HPDE6-E6E7 (cell line): ENCODE measurements around the gene RBMX2.

Experiments
- DNase-seq: peaks from one replicate; pipeline ENCODE4 v3.0.0; 2011; ENCODE audit warnings: missing footprints; ENCODE audit errors: extremely low spot score

Gene RBMX2

DNA sequence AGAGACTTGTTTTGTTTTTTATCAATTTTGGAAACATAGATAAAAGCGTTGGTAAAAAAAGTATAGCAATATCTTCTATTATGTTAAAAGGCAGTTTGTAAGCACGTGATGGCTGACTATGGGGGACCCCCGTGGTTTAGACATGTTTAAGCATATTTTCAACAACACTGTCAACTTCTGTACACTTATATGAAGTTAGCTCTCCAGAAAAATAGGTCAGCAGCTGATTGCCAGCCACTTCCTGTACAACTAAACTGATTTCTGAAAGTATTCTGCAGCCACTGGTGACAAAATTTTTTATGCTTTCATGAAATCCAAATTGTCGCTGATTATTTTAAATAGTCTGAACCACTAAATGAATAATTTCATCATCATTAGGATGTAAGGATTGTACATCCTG is 45.2 kb downstream of the RBMX2 start:
- no peak for DNase-seq
